IMR-90 (cell line): Measurements from ENCODE around the gene SHISAL2B. TPM values are rescaled to one million over a fixed set of nuclear protein-coding genes. Genes with fewer than 3 reads are reported as not detected.

Experiments
- ATAC-seq: fragments of 200-7000 bp; cut with Tn5 transposase; 2 replicates; pipeline ENCODE4 v1.9.1; 2020; ENCODE audit warnings: low read depth, mild to moderate bottlenecking, moderate library complexity
- BruUV-seq: library from RNA; stranded (reverse); fragments of 400-500 nt; replicated peaks from 2 replicates; lab custom pipeline; 2021; lab: Mats Ljungman, UMichigan
- CTCF ChIA-PET: fragments of 300-600 bp; formaldehyde crosslinking; extraction: SDS; loops from one replicate; lab custom pipeline; 2021; ENCODE audit warnings: antibody characterized with exemption; lab: Yijun Ruan, JAX
- POLR2A ChIA-PET: fragments of 300-600 bp; sonication (Branson Sonifier 250); formaldehyde crosslinking; loops from one replicate; lab custom pipeline; 2022; ENCODE audit warnings: antibody characterized with exemption; ENCODE audit not compliant: unreplicated experiment; lab: Charles Lee
- DNase-seq: peaks from one replicate; pipeline ENCODE4 v3.0.0; 2013
- H2AFZ ChIP-seq: replicated peaks from 2 replicates; pipeline ENCODE3; 2013; ENCODE audit warnings: low read length, mild to moderate bottlenecking; ENCODE audit not compliant: poor library complexity
- H2AK5ac ChIP-seq: 2 replicates; pipeline ENCODE4 v1.6.1; 2013; ENCODE audit warnings: low read depth, low read length, inconsistent platforms
- H2AK9ac ChIP-seq: replicated peaks from 2 replicates; pipeline ENCODE3; 2013; ENCODE audit warnings: mild to moderate bottlenecking, low read depth, low read length, moderate library complexity; ENCODE audit not compliant: poor library complexity
- H2BK120ac ChIP-seq: 2 replicates; pipeline ENCODE4 v1.6.1; 2013; ENCODE audit warnings: low read depth, low read length, inconsistent platforms
- H2BK15ac ChIP-seq: 3 replicates; pipeline ENCODE4 v1.6.1; 2013; ENCODE audit warnings: low read depth, low read length, inconsistent platforms
- H2BK20ac ChIP-seq: 2 replicates; pipeline ENCODE4 v1.6.1; 2013; ENCODE audit warnings: low read depth, mild to moderate bottlenecking, inconsistent platforms, low read length, moderate library complexity
- H2BK5ac ChIP-seq: 2 replicates; pipeline ENCODE4 v1.6.1; 2013; ENCODE audit warnings: mild to moderate bottlenecking, low read depth, low read length, inconsistent platforms; ENCODE audit not compliant: poor library complexity, severe bottlenecking
- H3K14ac ChIP-seq: replicated peaks from 2 replicates; pipeline ENCODE4 v1.6.1; 2013; ENCODE audit warnings: low read depth, low read length, inconsistent platforms
- H3K18ac ChIP-seq: 2 replicates; pipeline ENCODE4 v1.6.1; 2013; ENCODE audit warnings: low read depth, low read length, control low read depth
- H3K23ac ChIP-seq: 2 replicates; pipeline ENCODE4 v1.6.1; 2013; ENCODE audit warnings: low read depth, low read length, inconsistent platforms
- H3K27ac ChIP-seq: 2 replicates; pipeline ENCODE4 v1.5.1; 2013; ENCODE audit warnings: mild to moderate bottlenecking, control low read depth, low read length; ENCODE audit not compliant: insufficient read depth
- H3K27me3 ChIP-seq: 2 replicates; pipeline ENCODE4 v1.6.1; 2013; ENCODE audit warnings: low read length; ENCODE audit not compliant: control insufficient read depth, insufficient read depth
- H3K36me3 ChIP-seq: 2 replicates; pipeline ENCODE4 v1.6.1; 2013; ENCODE audit warnings: low read length, mixed read lengths; ENCODE audit not compliant: control insufficient read depth, insufficient read depth
- H3K4ac ChIP-seq: 2 replicates; pipeline ENCODE4 v1.6.1; 2013; ENCODE audit warnings: low read depth, low read length, inconsistent platforms
- H3K4me1 ChIP-seq: 2 replicates; pipeline ENCODE4 v1.6.1; 2013; ENCODE audit warnings: low read length, mixed read lengths; ENCODE audit not compliant: control insufficient read depth, insufficient read depth
- H3K4me2 ChIP-seq: 2 replicates; pipeline ENCODE4 v1.6.1; 2013; ENCODE audit warnings: low read depth, mild to moderate bottlenecking, control low read depth, low read length, moderate library complexity
- H3K4me3 ChIP-seq: 2 replicates; pipeline ENCODE4 v1.5.1; 2013; ENCODE audit warnings: low read depth, mild to moderate bottlenecking, control low read depth, low read length, moderate library complexity; ENCODE audit not compliant: insufficient read depth
- H3K56ac ChIP-seq: 2 replicates; pipeline ENCODE4 v1.6.1; 2013; ENCODE audit warnings: low read length, inconsistent platforms; ENCODE audit not compliant: insufficient read depth; ENCODE audit errors: extremely low read depth
- H3K79me1 ChIP-seq, 2 experiments: 2 replicates each; pipeline ENCODE4 v1.6.1; 2013; ENCODE audit warnings: low read length in 2 of 2, inconsistent platforms in 1 of 2, low read depth in 1 of 2
- H3K9ac ChIP-seq: 2 replicates; pipeline ENCODE4 v1.6.1; 2013; ENCODE audit warnings: low read depth, low read length, control low read depth
- H3K9me1 ChIP-seq: 2 replicates; pipeline ENCODE4 v1.6.1; 2013; ENCODE audit warnings: low read length, inconsistent platforms; ENCODE audit not compliant: insufficient read depth
- H3K9me3 ChIP-seq: 2 replicates; pipeline ENCODE4 v1.6.1; 2013; ENCODE audit warnings: low read length; ENCODE audit not compliant: control insufficient read depth, insufficient read depth
- H4K20me1 ChIP-seq: 2 replicates; pipeline ENCODE4 v1.6.1; 2013; ENCODE audit warnings: low read length, inconsistent platforms; ENCODE audit not compliant: insufficient read depth
- H4K5ac ChIP-seq: 2 replicates; pipeline ENCODE4 v1.6.1; 2013; ENCODE audit warnings: mild to moderate bottlenecking, low read depth, low read length, control low read depth
- H4K8ac ChIP-seq, 2 experiments: 2 replicates each; pipeline ENCODE4 v1.6.1; 2013; ENCODE audit warnings: low read depth in 2 of 2, low read length in 2 of 2, control low read depth in 1 of 2, inconsistent platforms in 1 of 2
- H4K91ac ChIP-seq: 2 replicates; pipeline ENCODE4 v1.6.1; 2013; ENCODE audit warnings: low read depth, low read length, inconsistent platforms; ENCODE audit not compliant: insufficient read depth
- MAFK ChIP-seq: IDR thresholded peaks from 2 replicates; pipeline ENCODE4 v1.6.1; 2012; ENCODE audit warnings: low read depth, low read length, improper control_type of control experiment
- WGBS, 2 experiments: methylation state at CpG; one replicate each; pipeline versions ENCODE4 v1.1.5 to v1.1.7; 2013; ENCODE audit warnings: missing lambda C conversion rate in 2 of 2; ENCODE audit not compliant: insufficient read length in 1 of 2; ENCODE audit errors: extremely low coverage in 2 of 2; 5-methylcytosine and 5-hydroxymethylcytosine counted together
- dilution Hi-C: fragments of 300-500 bp; cut with HindIII; formaldehyde crosslinking; loops from one replicate; pipeline ENCODE4 v1.14.3; 2018; ENCODE audit warnings: low sequenced_read_pairs; ENCODE audit not compliant: unreplicated experiment
- in situ Hi-C: fragments of 300-500 bp; cut with MboI; formaldehyde crosslinking; loops from 3 replicates; pipeline ENCODE4 v1.14.3; 2019; ENCODE audit warnings: low sequenced_read_pairs, inconsistent platforms, mixed read lengths
- intact Hi-C: fragments of 100-400 bp; cut with micrococcal nuclease; formaldehyde crosslinking; loops from 2 replicates; pipeline ENCODE4 v1.10.0; 2022
- polyA plus RNA-seq, 3 experiments: library from polyadenylated mRNA; depleted of rRNA; stranded (reverse); fragments of >200 nt; gene quantifications; 2 replicates each; pipeline ENCODE4 v1.2.3, GENCODE V29; 2012; ENCODE audit warnings: low replicate concordance in 1 of 3
- total RNA-seq: library from RNA; depleted of rRNA; stranded (reverse); fragments of >200 nt; gene quantifications from 2 replicates; pipeline ENCODE4 v1.2.3, GENCODE V29; 2012

SHISAL2B gene
- total and polyA plus RNA-seq, 2 of the 4 experiments (the other 2 are of a cell fraction), result not detected

- no peaks in the 10 kb centered on the region for H4K20me1 ChIP-seq
- ATAC-seq, result no peak
These were observed 32.3 kb downstream of the SHISAL2B start for GRCh38 chr5:64722588-64722987.

More at GRCh38 chr5:64722588-64722987, 32.3 kb downstream of the SHISAL2B start:
- no peak overlapping the region for H3K4me3 ChIP-seq
- no peak for DNase-seq
- no peak overlapping the region for H4K8ac ChIP-seq
- intact Hi-C loops, result no loop called here
- no peak overlapping the region for H2BK20ac ChIP-seq
- H2BK5ac ChIP-seq, result no peak overlapping the region
- no peaks in the 10 kb centered on the region for H3K9me1 ChIP-seq
- no peak overlapping the region for H2BK15ac ChIP-seq
- no peak overlapping the region for H3K4ac ChIP-seq
- ChIA-PET POLR2A (no interaction called here), CTCF (no interaction called here)
- no peak for TF ChIP-seq MAFK
- H4K91ac ChIP-seq, result no peak overlapping the region
- H3K4me2 ChIP-seq, result no peak overlapping the region
- H2AK5ac ChIP-seq, result no peak overlapping the region
- in situ Hi-C loops, result no loop called here
- dilution Hi-C loops, result no loop called here
- H4K5ac ChIP-seq, result no peak overlapping the region
- H3K14ac ChIP-seq, result no peak overlapping the region
- WGBS, 2 experiments, result no CpG with 5 or more reads among the region's 3 CpGs
- H3K4me1 ChIP-seq, result no peaks in the 10 kb centered on the region
- no peaks in the 10 kb centered on the region; a peak in 1 of 4 replicates for H3K79me1 ChIP-seq
- H3K27me3 ChIP-seq, result no peaks in the 10 kb centered on the region
- H3K36me3 ChIP-seq, result peaks cover 4% of the 10 kb centered on the region
- H2BK120ac ChIP-seq, result no peak overlapping the region
- no peak overlapping the region for H3K9ac ChIP-seq
- no peak overlapping the region for H3K18ac ChIP-seq
- no peak overlapping the region for H3K23ac ChIP-seq
- H2AK9ac ChIP-seq, result no peak overlapping the region
- H3K9me3 ChIP-seq, result no peaks in the 10 kb centered on the region
- no TSS peak for BruUV-seq
- H2AFZ ChIP-seq, result no peak overlapping the region
- H3K27ac ChIP-seq, result no peak overlapping the region
- H3K56ac ChIP-seq, result no peak overlapping the region
